Astrocyte (in vitro differentiated cells and primary cell): Measurements from ENCODE around the gene CMIP. TPM values are rescaled to one million over a fixed set of nuclear protein-coding genes. Genes with fewer than 3 reads are reported as not detected.

Experiments used
- DNase-seq: peaks from one replicate; pipeline ENCODE4 v3.0.0-alpha.2; 2010; ENCODE audit warnings: low read depth
- FAIRE-seq: peaks from 2 replicates; lab custom pipeline; 2011; peaks lifted over from hg19 to GRCh38; lab: Jason Lieb, UNC
- H2AFZ ChIP-seq: 2 replicates; pipeline ENCODE4 v1.6.0; 2012; ENCODE audit warnings: low read depth, low read length, inconsistent platforms
- H3K27ac ChIP-seq: 2 replicates; pipeline ENCODE4 v1.5.1; 2011; ENCODE audit warnings: low read depth, low read length, inconsistent platforms
- H3K27me3 ChIP-seq: 2 replicates; pipeline ENCODE4 v1.6.0; 2011; ENCODE audit warnings: low read length, inconsistent platforms; ENCODE audit not compliant: insufficient read depth
- H3K36me3 ChIP-seq: 2 replicates; pipeline ENCODE4 v1.5.1; 2011; ENCODE audit warnings: low read length, inconsistent platforms; ENCODE audit not compliant: insufficient read depth
- H3K4me1 ChIP-seq: 2 replicates; pipeline ENCODE4 v1.5.1; 2011; ENCODE audit warnings: low read length, inconsistent platforms; ENCODE audit not compliant: insufficient read depth
- H3K4me2 ChIP-seq: 2 replicates; pipeline ENCODE4 v1.6.0; 2012; ENCODE audit warnings: low read length, inconsistent platforms
- H3K4me3 ChIP-seq: 2 replicates; pipeline ENCODE4 v1.5.1; 2011; ENCODE audit warnings: low read depth, mild to moderate bottlenecking, low read length, inconsistent platforms; ENCODE audit not compliant: insufficient read depth
- H3K79me2 ChIP-seq: 2 replicates; pipeline ENCODE4 v1.6.0; 2012; ENCODE audit warnings: mild to moderate bottlenecking, low read length, inconsistent platforms; ENCODE audit not compliant: insufficient read depth
- H3K9ac ChIP-seq: 2 replicates; pipeline ENCODE4 v1.6.0; 2012; ENCODE audit warnings: mild to moderate bottlenecking, low read length, inconsistent platforms
- H3K9me3 ChIP-seq: 2 replicates; pipeline ENCODE4 v1.5.1; 2012; ENCODE audit warnings: low read depth, mild to moderate bottlenecking, low read length, inconsistent platforms; ENCODE audit not compliant: insufficient read depth
- H4K20me1 ChIP-seq: 2 replicates; pipeline ENCODE4 v1.6.0; 2012; ENCODE audit warnings: low read length, inconsistent platforms; ENCODE audit not compliant: insufficient read depth
- H3K27ac Mint-ChIP-seq: one replicate; pipeline ENCODE4 v1.8.0; 2021; ENCODE audit warnings: mild to moderate bottlenecking, mixed read lengths; ENCODE audit not compliant: unreplicated experiment
- H3K27me3 Mint-ChIP-seq: one replicate; pipeline ENCODE4 v1.8.0; 2021; ENCODE audit warnings: low read depth, mixed read lengths; ENCODE audit not compliant: unreplicated experiment
- H3K36me3 Mint-ChIP-seq: one replicate; pipeline ENCODE4 v1.8.0; 2021; ENCODE audit warnings: low read depth, mixed read lengths; ENCODE audit not compliant: unreplicated experiment
- H3K4me1 Mint-ChIP-seq: one replicate; pipeline ENCODE4 v1.8.0; 2021; ENCODE audit warnings: low read depth, mixed read lengths; ENCODE audit not compliant: unreplicated experiment
- H3K4me3 Mint-ChIP-seq: one replicate; pipeline ENCODE4 v1.8.0; 2021; ENCODE audit warnings: mild to moderate bottlenecking, moderate library complexity, mixed read lengths; ENCODE audit not compliant: unreplicated experiment
- H3K9me3 Mint-ChIP-seq: one replicate; pipeline ENCODE4 v1.8.0; 2021; ENCODE audit warnings: mild to moderate bottlenecking, mixed read lengths; ENCODE audit not compliant: unreplicated experiment
- CTCF ChIP-seq: IDR thresholded peaks from 2 replicates; pipeline ENCODE4 v1.5.1; 2011; ENCODE audit warnings: low read depth, mild to moderate bottlenecking, inconsistent platforms, low read length, moderate library complexity; ENCODE audit not compliant: insufficient read depth
- EZH2 ChIP-seq: IDR thresholded peaks from 2 replicates; pipeline ENCODE4 v1.6.1; 2012; ENCODE audit warnings: mild to moderate bottlenecking, low read length, inconsistent platforms; ENCODE audit not compliant: insufficient read depth
- total RNA-seq: library from RNA; stranded (reverse); gene quantifications from 2 replicates; pipeline ENCODE4 v1.2.1, GENCODE V29; 2021

Gene CMIP
- total RNA-seq, 1 donor from 2014 or later: 71.5 TPM

DNA sequence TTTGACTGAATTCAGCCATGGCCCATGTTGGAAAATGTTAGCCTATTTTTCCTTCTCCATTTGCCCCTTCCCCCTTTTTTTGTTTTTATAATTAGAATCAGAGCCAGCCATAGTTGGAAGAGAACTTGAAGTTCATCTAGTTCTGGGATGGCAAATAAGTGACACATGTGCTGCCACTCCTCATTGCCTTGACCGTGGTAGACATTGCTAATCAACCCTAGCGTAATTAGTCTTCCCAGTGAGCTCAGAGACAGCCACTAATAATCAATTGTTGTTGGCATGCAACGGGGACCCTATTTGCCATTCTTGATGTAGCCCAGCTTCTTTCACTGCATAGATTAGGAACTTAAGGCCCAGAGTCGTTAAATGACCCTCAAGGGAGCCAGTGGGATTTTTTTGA is 16.6 kb downstream of the CMIP start:
- TF ChIP-seq CTCF: no peak
- TF ChIP-seq EZH2: no peak
- Histone ChIP-seq H3K27ac (no peak overlapping the region), H3K27me3 (no peaks in the 10 kb centered on the region), H2AFZ (no peak overlapping the region), H3K4me1 (peaks cover 16% of the 10 kb centered on the region), H3K9ac (no peak overlapping the region), H3K36me3 (no peaks in the 10 kb centered on the region), H3K4me3 (no peak overlapping the region), H4K20me1 (peaks cover 98% of the 10 kb centered on the region), H3K9me3 (no peaks in the 10 kb centered on the region), H3K4me2 (no peak overlapping the region), H3K79me2 (peaks cover 98% of the 10 kb centered on the region)
- no peak overlapping the region for H3K4me3 Mint-ChIP-seq
- H3K36me3 Mint-ChIP-seq: peaks cover 21% of the 10 kb centered on the region
- no peak for FAIRE-seq
- no peaks in the 10 kb centered on the region for H3K9me3 Mint-ChIP-seq
- peaks cover 23% of the 10 kb centered on the region for H3K4me1 Mint-ChIP-seq
- H3K27ac Mint-ChIP-seq: no peak overlapping the region
- no peak for DNase-seq
- no peaks in the 10 kb centered on the region for H3K27me3 Mint-ChIP-seq

DNA sequence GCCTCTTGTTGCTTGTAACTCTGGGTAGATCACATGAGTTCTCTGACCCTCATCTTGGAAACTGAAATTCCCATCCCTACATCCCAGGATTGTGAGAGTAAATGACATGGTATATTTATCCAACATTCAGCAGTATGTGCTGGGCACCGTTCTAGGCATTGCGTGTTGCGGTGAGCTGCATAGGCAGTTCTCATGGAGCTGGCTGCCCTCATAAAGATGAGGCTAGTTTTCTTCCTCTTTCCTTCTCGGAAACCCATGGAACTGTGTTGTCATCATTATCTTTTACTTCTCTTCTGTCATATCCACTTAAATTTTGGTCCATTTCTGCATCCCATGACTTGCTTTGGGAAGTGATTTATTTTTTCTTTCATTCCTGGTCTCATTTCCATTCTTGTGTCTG is 17.2 kb downstream of the CMIP start:
- Mint-ChIP-seq H3K9me3 (no peaks in the 10 kb centered on the region), H3K27me3 (no peaks in the 10 kb centered on the region), H3K27ac (no peak overlapping the region), H3K4me1 (peaks cover 23% of the 10 kb centered on the region), H3K4me3 (no peak overlapping the region), H3K36me3 (peaks cover 21% of the 10 kb centered on the region)
- Histone ChIP-seq H3K36me3 (no peaks in the 10 kb centered on the region), H3K4me3 (no peak overlapping the region), H3K9me3 (no peaks in the 10 kb centered on the region), H2AFZ (no peak overlapping the region), H4K20me1 (peaks cover 98% of the 10 kb centered on the region), H3K4me1 (peaks cover 16% of the 10 kb centered on the region), H3K79me2 (peaks cover 98% of the 10 kb centered on the region), H3K9ac (no peak overlapping the region), H3K4me2 (no peak overlapping the region), H3K27ac (no peak overlapping the region), H3K27me3 (no peaks in the 10 kb centered on the region)
- no peak for DNase-seq
- TF ChIP-seq CTCF: no peak
- TF ChIP-seq EZH2: no peak
- no peak for FAIRE-seq

DNA sequence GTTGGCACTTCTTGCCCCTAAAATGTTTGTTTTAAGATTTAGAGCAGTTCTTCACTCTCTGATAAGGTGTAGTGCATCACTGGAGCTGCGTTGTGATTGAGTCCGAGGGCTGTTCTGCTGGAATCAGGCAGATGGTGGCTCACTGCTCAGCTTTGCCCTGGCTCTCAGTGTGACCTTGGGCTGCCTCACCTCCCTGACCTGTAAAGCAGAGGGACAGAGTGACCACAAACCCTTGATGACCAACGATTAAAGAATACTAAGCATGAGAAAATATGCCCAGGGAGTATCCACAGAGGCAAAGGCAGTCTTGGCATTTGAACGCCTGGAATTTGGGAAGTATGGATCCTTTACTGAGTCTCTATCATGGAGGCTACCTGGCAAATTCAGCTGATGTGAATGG is 18.1 kb downstream of the CMIP start:
- Histone ChIP-seq H3K27me3 (no peaks in the 10 kb centered on the region), H3K79me2 (peaks cover 98% of the 10 kb centered on the region), H3K9ac (no peak overlapping the region), H3K4me2 (no peak overlapping the region), H3K9me3 (no peaks in the 10 kb centered on the region), H4K20me1 (peaks cover 96% of the 10 kb centered on the region), H3K27ac (no peak overlapping the region), H3K4me3 (no peak overlapping the region), H3K36me3 (no peaks in the 10 kb centered on the region), H2AFZ (no peak overlapping the region), H3K4me1 (peaks cover 10% of the 10 kb centered on the region)
- H3K36me3 Mint-ChIP-seq: peaks cover 21% of the 10 kb centered on the region
- TF ChIP-seq CTCF: no peak
- no peak for TF ChIP-seq EZH2
- no peaks in the 10 kb centered on the region for H3K27me3 Mint-ChIP-seq
- no peak for DNase-seq
- H3K27ac Mint-ChIP-seq: no peak overlapping the region
- no peaks in the 10 kb centered on the region for H3K9me3 Mint-ChIP-seq
- H3K4me3 Mint-ChIP-seq: no peak overlapping the region
- no peak for FAIRE-seq
- peaks cover 17% of the 10 kb centered on the region for H3K4me1 Mint-ChIP-seq
